Immature natural killer cell (primary cell): ENCODE results near the gene SLC9A9. TPM values are rescaled to one million over a fixed set of nuclear protein-coding genes. Genes with fewer than 3 reads are reported as not detected.

ENCODE experiments used
- DNase-seq, 3 donors: peaks; one replicate each; pipeline ENCODE4 v3.0.0; 2022; ENCODE audit warnings: mixed read lengths in 1 of 3
- H3K27ac Mint-ChIP-seq, 6 donors: one replicate each; pipeline ENCODE4 v1.8.0; 2020; ENCODE audit warnings: mixed read lengths in 6 of 6, mild to moderate bottlenecking in 5 of 6, inconsistent platforms in 4 of 6, moderate library complexity in 3 of 6
- H3K27me3 Mint-ChIP-seq, 3 donors: one replicate each; pipeline ENCODE4 v1.8.0; 2020 to 2021; ENCODE audit warnings: low read depth in 3 of 3, mild to moderate bottlenecking in 3 of 3, mixed read lengths in 3 of 3, moderate library complexity in 3 of 3, inconsistent platforms in 1 of 3
- H3K36me3 Mint-ChIP-seq, 3 donors: one replicate each; pipeline ENCODE4 v1.8.0; 2020; ENCODE audit warnings: mixed read lengths in 3 of 3, inconsistent platforms in 2 of 3, mild to moderate bottlenecking in 2 of 3
- H3K4me1 Mint-ChIP-seq, 2 donors: one replicate each; pipeline ENCODE4 v1.8.0; 2020; ENCODE audit warnings: inconsistent platforms in 2 of 2, mild to moderate bottlenecking in 2 of 2, mixed read lengths in 2 of 2, moderate library complexity in 1 of 2
- H3K4me3 Mint-ChIP-seq, 5 donors: one replicate each; pipeline ENCODE4 v1.8.0; 2020; ENCODE audit warnings: mild to moderate bottlenecking in 5 of 5, mixed read lengths in 5 of 5, inconsistent platforms in 3 of 5, moderate library complexity in 3 of 5
- H3K9me3 Mint-ChIP-seq, 6 donors: one replicate each; pipeline ENCODE4 v1.8.0; 2020; ENCODE audit warnings: mild to moderate bottlenecking in 6 of 6, mixed read lengths in 6 of 6, inconsistent platforms in 4 of 6, moderate library complexity in 3 of 6
- polyA plus RNA-seq, 3 donors: library from polyadenylated mRNA; unstranded; fragments of 300-500 nt; fragmentation: Illumina TruSeq; gene quantifications; one replicate each; pipeline ENCODE4 v1.2.3, GENCODE V29; 2021

The SLC9A9 gene
- polyA plus RNA-seq, 3 donors from 2014 or later, result 17.2 to 21.3 (median 19.7) TPM

DNA sequence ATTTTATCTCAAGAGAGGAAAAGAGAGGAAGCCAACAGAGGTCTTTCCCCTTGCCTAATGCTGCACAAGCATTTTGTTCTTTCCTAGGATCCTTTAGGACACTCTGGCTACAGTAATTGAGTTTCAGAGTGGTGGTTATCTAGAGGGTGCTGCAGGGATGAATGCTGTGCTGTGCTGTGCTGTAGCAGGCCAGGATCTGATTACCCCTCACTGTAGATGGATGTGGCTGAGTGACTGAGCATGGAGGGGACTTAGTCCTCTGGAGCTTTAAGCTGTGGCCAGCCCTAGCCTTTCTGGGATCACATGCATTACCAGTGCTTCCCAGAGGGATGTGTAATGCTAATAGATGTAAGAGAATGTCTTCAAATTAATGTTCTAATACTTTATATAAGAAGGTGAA lies 94.8 kb downstream of the SLC9A9 start:
- peaks cover 6 to 11% of the 10 kb centered on the region in 2 donors for H3K4me1 Mint-ChIP-seq
- H3K36me3 Mint-ChIP-seq, result no peaks in the 10 kb centered on the region
- H3K27me3 Mint-ChIP-seq, result peaks cover 0 to under 1% (median 0%) of the 10 kb centered on the region in 3 donors
- no peak overlapping the region for H3K27ac Mint-ChIP-seq
- no peak overlapping the region for H3K4me3 Mint-ChIP-seq
- DNase-seq, result no peak
- H3K9me3 Mint-ChIP-seq, result no peaks in the 10 kb centered on the region

- H3K27ac Mint-ChIP-seq, result no peak overlapping the region
- peaks cover 6 to 11% of the 10 kb centered on the region in 2 donors for H3K4me1 Mint-ChIP-seq
- H3K27me3 Mint-ChIP-seq, result no peaks in the 10 kb centered on the region
- no peaks in the 10 kb centered on the region for H3K36me3 Mint-ChIP-seq
- H3K4me3 Mint-ChIP-seq, result no peak overlapping the region
- DNase-seq, result no peak
- H3K9me3 Mint-ChIP-seq, result no peaks in the 10 kb centered on the region
These were observed 95.3 kb downstream of the SLC9A9 start for GRCh38 chr3:143753006-143753405.

DNA sequence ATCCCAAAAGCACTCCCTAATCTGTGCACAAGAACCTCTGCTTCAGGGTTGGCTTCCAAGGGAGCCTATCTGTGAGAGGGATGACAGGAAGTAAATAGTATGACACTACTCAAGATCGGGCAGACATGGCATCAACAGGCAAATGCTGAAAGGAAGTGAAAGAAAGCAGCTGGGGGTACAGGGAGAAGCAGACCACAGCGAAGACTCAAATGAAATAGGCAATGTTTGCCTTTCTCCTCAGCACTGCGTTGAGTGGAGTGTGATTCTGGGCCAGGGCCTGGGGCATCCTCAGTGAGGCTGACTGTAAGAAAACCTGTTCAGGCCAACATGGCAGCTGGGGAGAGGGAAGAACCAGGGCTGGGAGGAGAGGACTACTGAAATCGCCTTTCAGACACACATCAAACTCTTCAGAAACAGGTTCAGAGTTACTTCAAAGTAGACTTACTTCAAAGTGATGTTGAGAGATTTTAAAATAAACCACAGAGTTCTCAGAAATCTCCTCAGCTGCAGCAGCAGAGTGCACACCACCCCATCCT lies 96.6 kb downstream of the SLC9A9 start:
- Mint-ChIP-seq H3K27ac (peak overlapping the region in 2 of 6 donors; percentile 18 to 70), H3K4me1 (peaks cover 6 to 11% of the 10 kb centered on the region in 2 donors), H3K4me3 (no peak overlapping the region), H3K9me3 (no peaks in the 10 kb centered on the region), H3K36me3 (no peaks in the 10 kb centered on the region), H3K27me3 (no peaks in the 10 kb centered on the region)
- DNase-seq, result no peak

DNA sequence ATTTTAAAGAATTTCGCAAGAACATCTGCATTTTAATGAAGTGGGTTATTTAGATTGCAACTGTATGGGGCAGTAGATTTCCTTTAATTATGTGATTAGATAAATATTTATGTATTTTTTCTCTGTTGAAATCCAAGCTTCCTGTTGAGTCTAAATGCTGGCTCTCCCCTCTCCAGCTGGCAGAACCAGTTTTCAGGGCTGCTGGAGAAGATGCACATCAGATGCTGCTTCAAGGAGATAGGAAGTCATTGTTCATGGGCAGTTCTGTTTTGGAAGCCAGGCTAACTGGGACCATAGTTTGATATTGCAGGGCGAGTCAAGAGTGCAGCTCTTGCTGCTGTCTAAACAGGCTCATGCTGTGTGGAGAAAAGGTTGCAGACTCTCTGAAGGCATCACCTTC lies 97.4 kb downstream of the SLC9A9 start:
- Mint-ChIP-seq H3K4me1 (peaks cover 6 to 11% of the 10 kb centered on the region in 2 donors), H3K9me3 (no peaks in the 10 kb centered on the region), H3K4me3 (no peak overlapping the region), H3K27ac (no peak overlapping the region), H3K36me3 (peaks cover 0 to 4% (median under 1%) of the 10 kb centered on the region in 3 donors), H3K27me3 (no peaks in the 10 kb centered on the region)
- no peak for DNase-seq

DNA sequence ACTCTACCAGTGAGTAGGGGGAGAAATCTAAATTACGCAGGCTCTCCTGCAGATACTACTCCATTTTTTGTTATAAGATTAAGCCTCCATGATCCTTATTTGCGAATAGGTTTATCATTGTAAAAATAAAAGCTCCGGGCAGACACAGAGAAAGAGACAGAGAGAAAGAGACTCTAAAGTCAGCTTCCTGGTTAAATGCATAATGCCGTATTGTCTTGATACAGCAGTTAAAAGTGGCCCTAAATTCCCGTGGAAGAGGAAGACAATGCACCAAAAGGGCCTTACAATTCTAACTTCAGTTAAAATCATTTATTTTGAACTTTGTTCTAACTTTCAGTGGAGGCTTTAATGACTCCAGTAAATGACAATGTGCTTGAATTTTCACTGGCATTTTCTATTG lies 98.3 kb downstream of the SLC9A9 start:
- Mint-ChIP-seq H3K4me3 (no peak overlapping the region), H3K4me1 (peaks cover 6 to 11% of the 10 kb centered on the region in 2 donors)

GRCh38 chr3:143737065-143737464 lies 111.2 kb downstream of the SLC9A9 start:
- H3K9me3 Mint-ChIP-seq, result peaks cover 0 to 12% (median under 1%) of the 10 kb centered on the region in 6 donors
- no peak overlapping the region for H3K4me3 Mint-ChIP-seq
- H3K36me3 Mint-ChIP-seq, result peaks cover 11 to 18% (median 17%) of the 10 kb centered on the region in 3 donors
- H3K4me1 Mint-ChIP-seq, result no peaks in the 10 kb centered on the region
- no peak for DNase-seq
- H3K27me3 Mint-ChIP-seq, result peaks cover 0 to 2% (median 0%) of the 10 kb centered on the region in 3 donors
- H3K27ac Mint-ChIP-seq, result no peak overlapping the region

More for the DNA sequence above, 98.3 kb downstream of the SLC9A9 start:
- no peak for DNase-seq
- Mint-ChIP-seq H3K9me3 (no peaks in the 10 kb centered on the region), H3K36me3 (peaks cover 0 to 5% (median 4%) of the 10 kb centered on the region in 3 donors), H3K27me3 (no peaks in the 10 kb centered on the region), H3K27ac (no peak overlapping the region)

DNA sequence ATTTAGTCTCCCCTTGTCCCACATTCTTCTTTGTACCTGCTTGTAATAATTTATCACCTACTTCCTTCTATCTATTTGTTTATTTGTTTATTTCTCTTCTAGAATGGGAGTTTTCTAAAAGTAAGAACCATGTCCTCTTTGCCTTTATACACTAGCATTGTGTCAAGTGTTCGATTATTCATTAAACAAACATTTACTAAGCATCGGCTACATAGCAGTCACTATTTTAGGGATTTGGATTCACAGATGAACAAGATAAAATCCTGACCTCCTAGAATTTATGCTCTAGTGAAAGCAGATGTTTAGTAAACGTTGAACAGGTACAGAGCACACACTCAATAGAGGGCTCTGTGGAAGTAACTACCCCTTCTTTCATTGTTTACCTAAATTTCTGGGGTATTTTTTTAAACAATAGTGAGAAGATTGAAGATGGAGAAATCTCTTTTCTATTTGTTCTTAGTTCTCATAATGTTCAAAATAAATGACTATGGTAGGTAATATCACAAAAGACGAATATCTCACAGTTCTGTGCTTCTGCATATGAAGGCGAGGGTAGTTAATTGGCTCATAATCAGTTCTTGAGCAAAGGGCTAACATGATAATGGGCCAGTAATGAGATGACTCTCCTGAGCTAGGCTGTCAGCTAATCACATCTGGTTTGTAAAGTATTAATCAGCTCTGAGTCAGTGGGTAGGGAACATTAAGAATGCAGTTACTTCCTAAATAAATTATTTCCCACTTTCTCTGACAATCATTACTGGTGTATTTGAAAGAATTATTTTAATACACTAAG lies 111.9 kb downstream of the SLC9A9 start:
- Mint-ChIP-seq H3K27ac (peak overlapping the region in 1 of 6 donors; percentile 28), H3K4me1 (peaks cover 0 to 2% of the 10 kb centered on the region in 2 donors), H3K36me3 (peaks cover 11 to 16% (median 12%) of the 10 kb centered on the region in 3 donors), H3K27me3 (peaks cover 0 to 2% (median 0%) of the 10 kb centered on the region in 3 donors), H3K9me3 (peaks cover 0 to 12% (median under 1%) of the 10 kb centered on the region in 6 donors), H3K4me3 (no peak overlapping the region)
- no peak for DNase-seq

DNA sequence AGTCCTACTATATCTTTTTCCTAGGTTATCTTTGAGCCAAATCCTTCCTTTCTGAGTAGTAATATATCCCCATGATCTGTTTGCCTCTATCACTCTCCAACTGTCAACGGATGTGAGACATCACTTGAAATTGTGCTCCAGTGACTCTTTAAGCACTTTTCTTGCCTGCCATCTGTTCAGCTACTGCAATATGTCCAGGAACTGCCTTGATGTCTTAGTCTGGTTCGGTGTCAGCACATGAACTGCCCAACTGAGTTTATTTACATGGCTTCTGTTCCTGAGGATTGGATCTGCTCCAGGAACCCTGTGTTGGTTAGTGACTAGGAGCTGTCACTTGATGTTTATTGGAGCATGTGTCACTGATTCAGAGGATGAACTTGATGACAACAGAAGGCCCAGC lies 116.5 kb downstream of the SLC9A9 start:
- Mint-ChIP-seq H3K27me3 (peaks cover 0 to 2% (median 0%) of the 10 kb centered on the region in 3 donors), H3K27ac (no peak overlapping the region), H3K4me1 (peaks cover 21 to 24% of the 10 kb centered on the region in 2 donors), H3K4me3 (no peak overlapping the region), H3K36me3 (peaks cover 0 to 7% (median 7%) of the 10 kb centered on the region in 3 donors), H3K9me3 (peaks cover 0 to 4% (median 0%) of the 10 kb centered on the region in 6 donors)
- DNase-seq, result no peak

DNA sequence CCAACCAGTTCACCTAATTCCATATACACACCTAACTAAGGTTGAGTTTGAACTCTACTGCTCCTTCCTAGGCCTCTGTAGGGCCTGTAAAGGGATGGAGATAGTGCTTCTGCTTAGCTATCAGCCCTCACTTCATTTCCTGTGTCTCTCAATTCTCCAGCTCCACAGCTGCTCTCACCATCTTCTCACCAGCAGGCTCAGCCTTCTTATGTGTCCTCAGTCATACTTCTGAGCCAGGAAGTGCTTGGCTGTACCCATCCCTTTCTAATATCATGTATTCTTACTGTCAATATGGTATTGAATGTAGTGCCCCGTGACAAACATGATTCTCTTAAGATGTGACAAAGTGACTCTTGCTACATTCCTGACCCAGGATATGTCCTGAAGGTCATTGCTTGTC lies 116.9 kb downstream of the SLC9A9 start:
- DNase-seq, result no peak
- peaks cover 24% of the 10 kb centered on the region in 2 donors for H3K4me1 Mint-ChIP-seq
- peaks cover 0 to 4% (median 0%) of the 10 kb centered on the region in 6 donors for H3K9me3 Mint-ChIP-seq
- peak overlapping the region in 1 of 6 donors; percentile 67 for H3K27ac Mint-ChIP-seq
- peaks cover 0 to 7% (median 7%) of the 10 kb centered on the region in 3 donors for H3K36me3 Mint-ChIP-seq
- no peak overlapping the region for H3K4me3 Mint-ChIP-seq
- peaks cover 0 to 2% (median 0%) of the 10 kb centered on the region in 3 donors for H3K27me3 Mint-ChIP-seq

- Mint-ChIP-seq H3K4me1 (peaks cover 26 to 32% of the 10 kb centered on the region in 2 donors), H3K36me3 (peaks cover 7 to 16% (median 9%) of the 10 kb centered on the region in 3 donors), H3K9me3 (peaks cover 0 to 4% (median 0%) of the 10 kb centered on the region in 6 donors), H3K4me3 (no peak overlapping the region), H3K27ac (no peak overlapping the region), H3K27me3 (no peaks in the 10 kb centered on the region)
- DNase-seq, result no peak
These were observed 120.9 kb downstream of the SLC9A9 start for GRCh38 chr3:143727391-143727790.

DNA sequence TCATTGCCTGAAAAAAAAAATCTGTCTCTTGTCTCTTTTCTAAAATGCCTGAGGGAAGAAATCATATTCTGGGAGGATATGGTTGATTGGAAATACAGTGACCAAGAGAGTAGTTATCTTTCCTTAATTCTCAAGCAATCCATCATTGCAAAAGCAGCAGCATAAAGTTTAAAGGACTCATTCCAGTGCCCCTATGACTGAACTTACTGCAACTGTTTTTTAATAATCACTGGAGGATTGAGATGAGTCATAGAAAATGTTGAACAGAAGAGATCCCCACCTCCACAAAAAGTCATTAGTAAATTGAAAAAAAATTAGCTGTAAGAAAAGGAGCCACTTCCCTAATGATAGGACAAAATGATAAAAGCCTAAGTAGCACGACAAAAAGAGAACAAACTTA lies 121.5 kb downstream of the SLC9A9 start:
- no peak overlapping the region for H3K4me3 Mint-ChIP-seq
- H3K36me3 Mint-ChIP-seq, result peaks cover 7 to 18% (median 9%) of the 10 kb centered on the region in 3 donors
- peaks cover 26 to 35% of the 10 kb centered on the region in 2 donors for H3K4me1 Mint-ChIP-seq
- peaks cover 0 to 4% (median 0%) of the 10 kb centered on the region in 6 donors for H3K9me3 Mint-ChIP-seq
- H3K27me3 Mint-ChIP-seq, result no peaks in the 10 kb centered on the region
- no peak for DNase-seq
- no peak overlapping the region for H3K27ac Mint-ChIP-seq

DNA sequence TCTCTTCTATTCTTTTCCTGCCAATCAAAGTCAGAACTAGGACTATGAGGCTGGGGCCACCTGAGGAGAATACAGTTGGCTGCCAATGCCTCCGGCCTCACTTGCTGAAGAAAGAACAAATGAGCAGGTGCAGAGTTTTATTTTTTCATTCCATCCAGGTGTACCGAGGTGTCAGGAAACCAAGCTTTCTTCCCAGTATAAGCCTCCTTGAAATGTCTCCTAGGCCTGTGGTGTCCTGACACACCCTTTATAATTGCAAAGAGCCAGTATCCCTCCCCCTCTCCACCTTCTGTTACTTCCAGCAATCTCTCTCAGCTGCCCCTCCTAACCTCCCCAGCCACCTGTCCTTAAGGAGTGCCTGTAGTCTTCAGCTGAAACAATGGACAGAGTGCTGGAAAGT lies 127.9 kb downstream of the SLC9A9 start:
- Mint-ChIP-seq H3K27me3 (no peaks in the 10 kb centered on the region), H3K36me3 (peaks cover 11 to 25% (median 21%) of the 10 kb centered on the region in 3 donors), H3K9me3 (no peaks in the 10 kb centered on the region), H3K4me1 (peaks cover 10 to 16% of the 10 kb centered on the region in 2 donors), H3K27ac (no peak overlapping the region), H3K4me3 (no peak overlapping the region)
- no peak for DNase-seq

- peaks cover 11 to 29% (median 18%) of the 10 kb centered on the region in 3 donors for H3K36me3 Mint-ChIP-seq
- H3K4me1 Mint-ChIP-seq, result peaks cover 10 to 16% of the 10 kb centered on the region in 2 donors
- peaks cover 0 to 2% (median 0%) of the 10 kb centered on the region in 3 donors for H3K27me3 Mint-ChIP-seq
- H3K27ac Mint-ChIP-seq, result no peak overlapping the region
- H3K4me3 Mint-ChIP-seq, result no peak overlapping the region
- no peak for DNase-seq
- no peaks in the 10 kb centered on the region for H3K9me3 Mint-ChIP-seq
These were observed 129.8 kb downstream of the SLC9A9 start for GRCh38 chr3:143718463-143718862.

- DNase-seq, result no peak
- Mint-ChIP-seq H3K27ac (no peak overlapping the region), H3K36me3 (peaks cover 4 to 22% (median 12%) of the 10 kb centered on the region in 3 donors), H3K27me3 (peaks cover 0 to 2% (median 0%) of the 10 kb centered on the region in 3 donors), H3K4me1 (peaks cover 5 to 7% of the 10 kb centered on the region in 2 donors), H3K9me3 (no peaks in the 10 kb centered on the region), H3K4me3 (no peak overlapping the region)
These were observed 131.5 kb downstream of the SLC9A9 start for GRCh38 chr3:143716731-143717130.
